Peyer's patch (tissue), 4 donors: ENCODE data around the gene NPL.

ENCODE experiments used
- CTCF ChIP-seq, 6 experiments: fragments of 450-650 bp in 4 of 6; fragments of 200-600 bp in 2 of 6; sonication (generic) in 1 of 6; IDR thresholded peaks; one replicate each; pipeline ENCODE4 v1.5.1; 2017 to 2019; ENCODE audit warnings: antibody characterized with exemption in 6 of 6, mild to moderate bottlenecking in 3 of 6, moderate library complexity in 1 of 6
- POLR2A ChIP-seq, 2 donors: fragments of 450-650 bp; IDR thresholded peaks; one replicate each; pipeline ENCODE4 v1.5.1; 2017; ENCODE audit warnings: antibody characterized with exemption in 2 of 2, mild to moderate bottlenecking in 2 of 2, moderate library complexity in 2 of 2

GRCh38 chr1:182867861-182868260 lies 78.3 kb downstream of the NPL start:
- TF ChIP-seq CTCF (IDR thresholded peaks at IDR 0.05) (no peak), POLR2A (IDR thresholded peaks at IDR 0.05) (no peak)
